IMR-90 (cell line): Measurements from ENCODE around the gene TCF7L1. TPM values are rescaled to one million over a fixed set of nuclear protein-coding genes. Genes with fewer than 3 reads are reported as not detected.

Source experiments
- ATAC-seq: fragments of 200-7000 bp; cut with Tn5 transposase; 2 replicates; pipeline ENCODE4 v1.9.1; 2020; ENCODE audit warnings: low read depth, mild to moderate bottlenecking, moderate library complexity
- BruUV-seq: library from RNA; stranded (reverse); fragments of 400-500 nt; replicated peaks from 2 replicates; lab custom pipeline; 2021; lab: Mats Ljungman, UMichigan
- CTCF ChIA-PET: fragments of 300-600 bp; formaldehyde crosslinking; extraction: SDS; loops from one replicate; lab custom pipeline; 2021; ENCODE audit warnings: antibody characterized with exemption; lab: Yijun Ruan, JAX
- POLR2A ChIA-PET: fragments of 300-600 bp; sonication (Branson Sonifier 250); formaldehyde crosslinking; loops from one replicate; lab custom pipeline; 2022; ENCODE audit warnings: antibody characterized with exemption; ENCODE audit not compliant: unreplicated experiment; lab: Charles Lee
- DNase-seq: peaks from one replicate; pipeline ENCODE4 v3.0.0; 2013
- H2AFZ ChIP-seq: replicated peaks from 2 replicates; pipeline ENCODE3; 2013; ENCODE audit warnings: low read length, mild to moderate bottlenecking; ENCODE audit not compliant: poor library complexity
- H2AK5ac ChIP-seq: 2 replicates; pipeline ENCODE4 v1.6.1; 2013; ENCODE audit warnings: low read depth, low read length, inconsistent platforms
- H2AK9ac ChIP-seq: replicated peaks from 2 replicates; pipeline ENCODE3; 2013; ENCODE audit warnings: mild to moderate bottlenecking, low read depth, low read length, moderate library complexity; ENCODE audit not compliant: poor library complexity
- H2BK120ac ChIP-seq: 2 replicates; pipeline ENCODE4 v1.6.1; 2013; ENCODE audit warnings: low read depth, low read length, inconsistent platforms
- H2BK15ac ChIP-seq: 3 replicates; pipeline ENCODE4 v1.6.1; 2013; ENCODE audit warnings: low read depth, low read length, inconsistent platforms
- H2BK20ac ChIP-seq: 2 replicates; pipeline ENCODE4 v1.6.1; 2013; ENCODE audit warnings: low read depth, mild to moderate bottlenecking, inconsistent platforms, low read length, moderate library complexity
- H2BK5ac ChIP-seq: 2 replicates; pipeline ENCODE4 v1.6.1; 2013; ENCODE audit warnings: mild to moderate bottlenecking, low read depth, low read length, inconsistent platforms; ENCODE audit not compliant: poor library complexity, severe bottlenecking
- H3K14ac ChIP-seq: replicated peaks from 2 replicates; pipeline ENCODE4 v1.6.1; 2013; ENCODE audit warnings: low read depth, low read length, inconsistent platforms
- H3K18ac ChIP-seq: 2 replicates; pipeline ENCODE4 v1.6.1; 2013; ENCODE audit warnings: low read depth, low read length, control low read depth
- H3K23ac ChIP-seq: 2 replicates; pipeline ENCODE4 v1.6.1; 2013; ENCODE audit warnings: low read depth, low read length, inconsistent platforms
- H3K27ac ChIP-seq: 2 replicates; pipeline ENCODE4 v1.5.1; 2013; ENCODE audit warnings: mild to moderate bottlenecking, control low read depth, low read length; ENCODE audit not compliant: insufficient read depth
- H3K27me3 ChIP-seq: 2 replicates; pipeline ENCODE4 v1.6.1; 2013; ENCODE audit warnings: low read length; ENCODE audit not compliant: control insufficient read depth, insufficient read depth
- H3K36me3 ChIP-seq: 2 replicates; pipeline ENCODE4 v1.6.1; 2013; ENCODE audit warnings: low read length, mixed read lengths; ENCODE audit not compliant: control insufficient read depth, insufficient read depth
- H3K4ac ChIP-seq: 2 replicates; pipeline ENCODE4 v1.6.1; 2013; ENCODE audit warnings: low read depth, low read length, inconsistent platforms
- H3K4me1 ChIP-seq: 2 replicates; pipeline ENCODE4 v1.6.1; 2013; ENCODE audit warnings: low read length, mixed read lengths; ENCODE audit not compliant: control insufficient read depth, insufficient read depth
- H3K4me2 ChIP-seq: 2 replicates; pipeline ENCODE4 v1.6.1; 2013; ENCODE audit warnings: low read depth, mild to moderate bottlenecking, control low read depth, low read length, moderate library complexity
- H3K4me3 ChIP-seq: 2 replicates; pipeline ENCODE4 v1.5.1; 2013; ENCODE audit warnings: low read depth, mild to moderate bottlenecking, control low read depth, low read length, moderate library complexity; ENCODE audit not compliant: insufficient read depth
- H3K56ac ChIP-seq: 2 replicates; pipeline ENCODE4 v1.6.1; 2013; ENCODE audit warnings: low read length, inconsistent platforms; ENCODE audit not compliant: insufficient read depth; ENCODE audit errors: extremely low read depth
- H3K79me1 ChIP-seq, 2 experiments: 2 replicates each; pipeline ENCODE4 v1.6.1; 2013; ENCODE audit warnings: low read length in 2 of 2, inconsistent platforms in 1 of 2, low read depth in 1 of 2
- H3K9ac ChIP-seq: 2 replicates; pipeline ENCODE4 v1.6.1; 2013; ENCODE audit warnings: low read depth, low read length, control low read depth
- H3K9me1 ChIP-seq: 2 replicates; pipeline ENCODE4 v1.6.1; 2013; ENCODE audit warnings: low read length, inconsistent platforms; ENCODE audit not compliant: insufficient read depth
- H3K9me3 ChIP-seq: 2 replicates; pipeline ENCODE4 v1.6.1; 2013; ENCODE audit warnings: low read length; ENCODE audit not compliant: control insufficient read depth, insufficient read depth
- H4K20me1 ChIP-seq: 2 replicates; pipeline ENCODE4 v1.6.1; 2013; ENCODE audit warnings: low read length, inconsistent platforms; ENCODE audit not compliant: insufficient read depth
- H4K5ac ChIP-seq: 2 replicates; pipeline ENCODE4 v1.6.1; 2013; ENCODE audit warnings: mild to moderate bottlenecking, low read depth, low read length, control low read depth
- H4K8ac ChIP-seq, 2 experiments: 2 replicates each; pipeline ENCODE4 v1.6.1; 2013; ENCODE audit warnings: low read depth in 2 of 2, low read length in 2 of 2, control low read depth in 1 of 2, inconsistent platforms in 1 of 2
- H4K91ac ChIP-seq: 2 replicates; pipeline ENCODE4 v1.6.1; 2013; ENCODE audit warnings: low read depth, low read length, inconsistent platforms; ENCODE audit not compliant: insufficient read depth
- BHLHE40 ChIP-seq: fragments of 150-350 bp; IDR thresholded peaks from 2 replicates; pipeline ENCODE4 v1.6.1; 2016; ENCODE audit warnings: mild to moderate bottlenecking, low read depth, low read length
- CEBPB ChIP-seq: IDR thresholded peaks from 2 replicates; pipeline ENCODE4 v1.6.1; 2012; ENCODE audit warnings: low read depth, low read length, improper control_type of control experiment
- ELK1 ChIP-seq: fragments of 150-350 bp; IDR thresholded peaks from 2 replicates; pipeline ENCODE4 v1.6.1; 2016; ENCODE audit warnings: low read depth, mild to moderate bottlenecking, low read length, moderate library complexity, borderline replicate concordance
- MAFK ChIP-seq: IDR thresholded peaks from 2 replicates; pipeline ENCODE4 v1.6.1; 2012; ENCODE audit warnings: low read depth, low read length, improper control_type of control experiment
- MAZ ChIP-seq: IDR thresholded peaks from 2 replicates; pipeline ENCODE4 v1.6.1; 2012; ENCODE audit warnings: low read depth, mild to moderate bottlenecking, low read length, improper control_type of control experiment, moderate library complexity, borderline replicate concordance
- MXI1 ChIP-seq: IDR thresholded peaks from 2 replicates; pipeline ENCODE4 v1.6.1; 2012; ENCODE audit warnings: low read depth, mild to moderate bottlenecking, low read length, moderate library complexity, borderline replicate concordance
- NFE2L2 ChIP-seq: fragments of 150-350 bp; IDR thresholded peaks from 2 replicates; pipeline ENCODE4 v1.6.1; 2016; ENCODE audit warnings: low read depth, mild to moderate bottlenecking, low read length
- RAD21 ChIP-seq: IDR thresholded peaks from 2 replicates; pipeline ENCODE4 v1.6.1; 2012; ENCODE audit warnings: low read length, improper control_type of control experiment
- RCOR1 ChIP-seq: IDR thresholded peaks from 2 replicates; pipeline ENCODE4 v1.6.1; 2012; ENCODE audit warnings: mild to moderate bottlenecking, low read length, improper control_type of control experiment; ENCODE audit not compliant: insufficient replicate concordance
- RFX5 ChIP-seq: IDR thresholded peaks from 2 replicates; pipeline ENCODE4 v1.8.0; 2012; ENCODE audit warnings: low read depth, mild to moderate bottlenecking, low read length, moderate library complexity
- SMC3 ChIP-seq: fragments of 150-350 bp; IDR thresholded peaks from 2 replicates; pipeline ENCODE4 v1.6.1; 2016; ENCODE audit warnings: low read depth, mild to moderate bottlenecking, antibody characterized with exemption, low read length, moderate library complexity
- WGBS, 2 experiments: methylation state at CpG; one replicate each; pipeline versions ENCODE4 v1.1.5 to v1.1.7; 2013; ENCODE audit warnings: missing lambda C conversion rate in 2 of 2; ENCODE audit not compliant: insufficient read length in 1 of 2; ENCODE audit errors: extremely low coverage in 2 of 2; 5-methylcytosine and 5-hydroxymethylcytosine counted together
- dilution Hi-C: fragments of 300-500 bp; cut with HindIII; formaldehyde crosslinking; loops from one replicate; pipeline ENCODE4 v1.14.3; 2018; ENCODE audit warnings: low sequenced_read_pairs; ENCODE audit not compliant: unreplicated experiment
- in situ Hi-C: fragments of 300-500 bp; cut with MboI; formaldehyde crosslinking; loops from 3 replicates; pipeline ENCODE4 v1.14.3; 2019; ENCODE audit warnings: low sequenced_read_pairs, inconsistent platforms, mixed read lengths
- intact Hi-C: fragments of 100-400 bp; cut with micrococcal nuclease; formaldehyde crosslinking; loops from 2 replicates; pipeline ENCODE4 v1.10.0; 2022
- polyA plus RNA-seq, 3 experiments: library from polyadenylated mRNA; depleted of rRNA; stranded (reverse); fragments of >200 nt; gene quantifications; 2 replicates each; pipeline ENCODE4 v1.2.3, GENCODE V29; 2012; ENCODE audit warnings: low replicate concordance in 1 of 3
- total RNA-seq: library from RNA; depleted of rRNA; stranded (reverse); fragments of >200 nt; gene quantifications from 2 replicates; pipeline ENCODE4 v1.2.3, GENCODE V29; 2012
- TF ChIP-seq, protein P1 (sequence below): fragments of 150-350 bp; IDR thresholded peaks from 2 replicates; pipeline ENCODE4 v1.6.1; 2017; ENCODE audit warnings: mild to moderate bottlenecking, antibody characterized with exemption, low read length, low read depth
- TF ChIP-seq, protein P2 (sequence below): conservative IDR thresholded peaks from 2 replicates; pipeline ENCODE4 v1.5.1; 2012; ENCODE audit warnings: mild to moderate bottlenecking, low read depth, low read length, improper control_type of control experiment

Gene TCF7L1
- total and polyA plus RNA-seq, 2 of the 4 experiments (the other 2 are of a cell fraction) = 0.72 to 11.1 TPM

GRCh38 chr2:85114586-85115330 is 18.4 kb upstream of the TCF7L1 start:
- TF ChIP-seq, protein P1, sequence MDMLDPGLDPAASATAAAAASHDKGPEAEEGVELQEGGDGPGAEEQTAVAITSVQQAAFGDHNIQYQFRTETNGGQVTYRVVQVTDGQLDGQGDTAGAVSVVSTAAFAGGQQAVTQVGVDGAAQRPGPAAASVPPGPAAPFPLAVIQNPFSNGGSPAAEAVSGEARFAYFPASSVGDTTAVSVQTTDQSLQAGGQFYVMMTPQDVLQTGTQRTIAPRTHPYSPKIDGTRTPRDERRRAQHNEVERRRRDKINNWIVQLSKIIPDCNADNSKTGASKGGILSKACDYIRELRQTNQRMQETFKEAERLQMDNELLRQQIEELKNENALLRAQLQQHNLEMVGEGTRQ = no peak
- TF ChIP-seq, protein P2, sequence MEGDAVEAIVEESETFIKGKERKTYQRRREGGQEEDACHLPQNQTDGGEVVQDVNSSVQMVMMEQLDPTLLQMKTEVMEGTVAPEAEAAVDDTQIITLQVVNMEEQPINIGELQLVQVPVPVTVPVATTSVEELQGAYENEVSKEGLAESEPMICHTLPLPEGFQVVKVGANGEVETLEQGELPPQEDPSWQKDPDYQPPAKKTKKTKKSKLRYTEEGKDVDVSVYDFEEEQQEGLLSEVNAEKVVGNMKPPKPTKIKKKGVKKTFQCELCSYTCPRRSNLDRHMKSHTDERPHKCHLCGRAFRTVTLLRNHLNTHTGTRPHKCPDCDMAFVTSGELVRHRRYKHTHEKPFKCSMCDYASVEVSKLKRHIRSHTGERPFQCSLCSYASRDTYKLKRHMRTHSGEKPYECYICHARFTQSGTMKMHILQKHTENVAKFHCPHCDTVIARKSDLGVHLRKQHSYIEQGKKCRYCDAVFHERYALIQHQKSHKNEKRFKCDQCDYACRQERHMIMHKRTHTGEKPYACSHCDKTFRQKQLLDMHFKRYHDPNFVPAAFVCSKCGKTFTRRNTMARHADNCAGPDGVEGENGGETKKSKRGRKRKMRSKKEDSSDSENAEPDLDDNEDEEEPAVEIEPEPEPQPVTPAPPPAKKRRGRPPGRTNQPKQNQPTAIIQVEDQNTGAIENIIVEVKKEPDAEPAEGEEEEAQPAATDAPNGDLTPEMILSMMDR = no peak
- TF ChIP-seq SMC3 = no peak
- TF ChIP-seq RCOR1 = no peak
- no peak for TF ChIP-seq RFX5
- no peak for TF ChIP-seq RAD21
- TF ChIP-seq ELK1 = no peak
- TF ChIP-seq MAFK = no peak
- no peak for TF ChIP-seq MXI1
- TF ChIP-seq NFE2L2 = no peak
- no peak for TF ChIP-seq BHLHE40
- no peak for TF ChIP-seq CEBPB
- TF ChIP-seq MAZ = no peak
- Histone ChIP-seq H3K14ac (no peak overlapping the region), H3K9ac (no peak overlapping the region), H3K4me3 (no peak overlapping the region), H3K79me1 (no peaks in the 10 kb centered on the region), H3K56ac (no peak overlapping the region), H2AK9ac (no peak overlapping the region), H3K4me1 (no peaks in the 10 kb centered on the region), H3K9me1 (no peaks in the 10 kb centered on the region), H3K23ac (no peak overlapping the region), H2AFZ (no peak overlapping the region), H3K9me3 (no peaks in the 10 kb centered on the region), H3K36me3 (no peaks in the 10 kb centered on the region), H3K18ac (no peak overlapping the region), H4K8ac (no peak overlapping the region), H4K5ac (no peak overlapping the region), H3K4me2 (no peak overlapping the region), H3K4ac (no peak overlapping the region), H2BK15ac (no peak overlapping the region), H2BK120ac (no peak overlapping the region), H2BK20ac (no peak overlapping the region), H3K27me3 (peaks cover 17% of the 10 kb centered on the region; the same call in 1 of the 2 replicates), H4K20me1 (no peaks in the 10 kb centered on the region), H2AK5ac (no peak overlapping the region), H4K91ac (no peak overlapping the region), H2BK5ac (no peak overlapping the region), H3K27ac (no peak overlapping the region)
- intact Hi-C loops (no loop called here), in situ Hi-C loops (loop anchor here (5.0 kb wide), 1 partner anchor 37 kb away; no protein-coding TSS in a partner anchor), dilution Hi-C loops (no loop called here)
- ATAC-seq (no peak), DNase-seq (no peak)
- ChIA-PET CTCF (no interaction called here), POLR2A (no interaction called here)
- BruUV-seq = no TSS peak
- WGBS, 2 experiments = no CpG with 5 or more reads among the region's 2 CpGs
